Caco-2 (cell line): Measurements from ENCODE around the gene SLC12A3. TPM values are rescaled to one million over a fixed set of nuclear protein-coding genes. Genes with fewer than 3 reads are reported as not detected.
"Not testable (repeated sequence)": the region's sequence is repeated elsewhere in the genome, so short reads cannot be mapped to it uniquely, and the experiment has no call there.

Experiments used
- BruUV-seq: library from RNA; stranded (reverse); fragments of 400-500 nt; replicated peaks from 2 replicates; lab custom pipeline; 2021; lab: Mats Ljungman, UMichigan
- CTCF ChIA-PET: fragments of 300-600 bp; sonication (Branson Sonifier 250); formaldehyde crosslinking; loops from one replicate; lab custom pipeline; 2022; ENCODE audit warnings: antibody characterized with exemption; lab: Charles Lee
- POLR2A ChIA-PET: fragments of 300-600 bp; sonication (Branson Sonifier 250); formaldehyde crosslinking; loops from one replicate; lab custom pipeline; 2022; ENCODE audit warnings: antibody characterized with exemption; lab: Charles Lee
- DNase-seq, 2 experiments: peaks; one replicate each; pipeline versions ENCODE4 v3.0.0 to v3.0.0-alpha.2; 2020 to 2022
- H3K27me3 ChIP-seq: replicated peaks from 2 replicates; pipeline ENCODE4 v1.6.0; 2011; ENCODE audit warnings: low read length; ENCODE audit not compliant: control insufficient read depth, insufficient read depth
- H3K36me3 ChIP-seq: 2 replicates; pipeline ENCODE4 v1.5.1; 2011; ENCODE audit warnings: low read length; ENCODE audit not compliant: control insufficient read depth, insufficient read depth
- H3K4me1 ChIP-seq: fragments of 250-450 bp; sonication (Bioruptor Pico); 2 replicates; pipeline ENCODE4 v1.5.1; 2020; ENCODE audit warnings: mild to moderate bottlenecking
- H3K4me3 ChIP-seq: 2 replicates; pipeline ENCODE4 v1.5.1; 2011; ENCODE audit warnings: low read depth, mild to moderate bottlenecking, control low read depth, low read length
- H3K9me3 ChIP-seq: fragments of 250-450 bp; sonication (Bioruptor Pico); 2 replicates; pipeline ENCODE4 v1.5.1; 2020; ENCODE audit warnings: mild to moderate bottlenecking, moderate library complexity
- H3K27ac Mint-ChIP-seq: one replicate; pipeline ENCODE4 v1.8.0; 2022; ENCODE audit warnings: mixed read lengths; ENCODE audit not compliant: unreplicated experiment
- H3K27me3 Mint-ChIP-seq: one replicate; pipeline ENCODE4 v1.8.0; 2022; ENCODE audit warnings: mixed read lengths; ENCODE audit not compliant: insufficient read depth, unreplicated experiment
- H3K36me3 Mint-ChIP-seq: one replicate; pipeline ENCODE4 v1.8.0; 2022; ENCODE audit warnings: mild to moderate bottlenecking, mixed read lengths; ENCODE audit not compliant: insufficient read depth, unreplicated experiment
- H3K4me1 Mint-ChIP-seq: one replicate; pipeline ENCODE4 v1.8.0; 2022; ENCODE audit warnings: low read depth, mixed read lengths; ENCODE audit not compliant: unreplicated experiment
- H3K4me3 Mint-ChIP-seq: one replicate; pipeline ENCODE4 v1.8.0; 2022; ENCODE audit warnings: mild to moderate bottlenecking, moderate library complexity, mixed read lengths; ENCODE audit not compliant: unreplicated experiment
- H3K9me3 Mint-ChIP-seq: one replicate; pipeline ENCODE4 v1.8.0; 2022; ENCODE audit warnings: mixed read lengths; ENCODE audit not compliant: unreplicated experiment
- intact Hi-C: fragments of 100-400 bp; cut with micrococcal nuclease; formaldehyde crosslinking; loops from one replicate; pipeline ENCODE4 v1.10.0; 2022; ENCODE audit not compliant: unreplicated experiment
- total RNA-seq: library from RNA; stranded (reverse); gene quantifications from 2 replicates; pipeline ENCODE4 v1.2.3, GENCODE V29; 2022
- TF ChIP-seq, protein P1 (sequence below), 2 experiments: fragments of 200-600 bp in 1 of 2; IDR thresholded peaks; 1 replicate in 1 of 2; 2 replicates in 1 of 2; pipeline versions ENCODE4 v1.5.1 to v1.8.0; 2011 to 2022; ENCODE audit warnings: antibody characterized with exemption in 1 of 2, control low read depth in 1 of 2, inconsistent platforms in 1 of 2, low read depth in 1 of 2, low read length in 1 of 2, mild to moderate bottlenecking in 1 of 2, moderate library complexity in 1 of 2; ENCODE audit not compliant: insufficient read depth in 1 of 2, severe bottlenecking in 1 of 2, unreplicated experiment in 1 of 2

The SLC12A3 gene
- total RNA-seq, 1 experiment from 2014 or later = 0.73 TPM

DNA sequence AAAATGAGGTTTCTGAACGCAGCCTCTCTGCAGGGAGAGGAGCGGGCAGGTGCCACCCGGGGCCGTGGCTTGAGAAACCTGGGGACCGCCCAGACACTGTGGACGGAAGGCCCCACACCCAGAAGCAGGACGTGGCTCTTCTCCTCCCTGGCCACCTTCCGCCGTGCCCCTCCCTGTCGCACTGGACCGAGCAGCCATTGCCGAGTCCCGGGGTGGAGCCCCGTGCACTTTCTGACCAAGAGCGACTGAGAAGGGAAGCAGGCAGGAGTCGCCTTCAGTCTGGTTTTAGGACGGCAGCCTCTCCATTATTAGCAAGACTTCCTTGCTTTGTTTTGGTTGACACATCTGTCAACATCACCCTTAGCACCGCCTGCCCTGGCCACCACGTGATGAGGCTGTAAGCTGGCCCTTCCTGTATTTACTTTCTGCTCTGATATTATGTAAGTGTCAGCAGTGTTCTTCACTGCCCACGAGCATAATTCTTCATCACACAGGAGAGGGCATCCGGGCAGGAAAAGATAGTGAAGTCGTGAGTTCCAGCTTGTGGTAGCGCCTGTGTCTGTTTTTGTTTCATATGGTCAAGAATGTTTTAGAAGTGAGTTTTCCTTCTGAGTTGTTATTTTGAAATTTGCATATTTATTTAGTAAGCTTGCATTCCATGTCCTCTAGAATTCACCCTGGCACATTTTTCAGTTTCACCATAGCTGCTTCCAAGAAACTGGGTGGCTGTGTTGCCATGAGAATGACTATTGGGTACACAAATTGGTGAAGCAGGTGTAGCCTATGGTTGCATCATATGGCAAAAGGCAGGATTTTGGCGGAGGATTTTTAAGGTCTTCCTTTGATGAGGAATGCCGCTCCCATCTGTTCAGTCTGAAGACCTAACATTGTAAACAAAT lies 68.0 kb downstream of the SLC12A3 start:
- Histone ChIP-seq H3K9me3 (no peaks in the 10 kb centered on the region), H3K4me1 (peaks cover 28% of the 10 kb centered on the region), H3K27me3 (no peaks in the 10 kb centered on the region), H3K4me3 (peak overlapping the region; percentile 81), H3K36me3 (peaks cover 3% of the 10 kb centered on the region; the same call in 1 of the 2 replicates)
- Mint-ChIP-seq H3K36me3 (peaks cover 73% of the 10 kb centered on the region), H3K27me3 (no peaks in the 10 kb centered on the region), H3K4me1 (peaks cover 18% of the 10 kb centered on the region), H3K27ac (peak overlapping the region; percentile 99), H3K4me3 (peak overlapping the region; percentile 100), H3K9me3 (no peaks in the 10 kb centered on the region)
- no TSS peak for BruUV-seq
- ChIA-PET POLR2A (interaction anchor here (0.6 to 0.9 kb wide), 5 partner anchors 11 to 276 kb away, joined by 3 to 5 read pairs (median 3); no protein-coding TSS in a partner anchor), CTCF (no interaction called here)
- intact Hi-C loops = loop anchor here (1.0 kb wide), 3 partner anchors 11 to 66 kb away; no protein-coding TSS in a partner anchor
- TF ChIP-seq, protein P1, sequence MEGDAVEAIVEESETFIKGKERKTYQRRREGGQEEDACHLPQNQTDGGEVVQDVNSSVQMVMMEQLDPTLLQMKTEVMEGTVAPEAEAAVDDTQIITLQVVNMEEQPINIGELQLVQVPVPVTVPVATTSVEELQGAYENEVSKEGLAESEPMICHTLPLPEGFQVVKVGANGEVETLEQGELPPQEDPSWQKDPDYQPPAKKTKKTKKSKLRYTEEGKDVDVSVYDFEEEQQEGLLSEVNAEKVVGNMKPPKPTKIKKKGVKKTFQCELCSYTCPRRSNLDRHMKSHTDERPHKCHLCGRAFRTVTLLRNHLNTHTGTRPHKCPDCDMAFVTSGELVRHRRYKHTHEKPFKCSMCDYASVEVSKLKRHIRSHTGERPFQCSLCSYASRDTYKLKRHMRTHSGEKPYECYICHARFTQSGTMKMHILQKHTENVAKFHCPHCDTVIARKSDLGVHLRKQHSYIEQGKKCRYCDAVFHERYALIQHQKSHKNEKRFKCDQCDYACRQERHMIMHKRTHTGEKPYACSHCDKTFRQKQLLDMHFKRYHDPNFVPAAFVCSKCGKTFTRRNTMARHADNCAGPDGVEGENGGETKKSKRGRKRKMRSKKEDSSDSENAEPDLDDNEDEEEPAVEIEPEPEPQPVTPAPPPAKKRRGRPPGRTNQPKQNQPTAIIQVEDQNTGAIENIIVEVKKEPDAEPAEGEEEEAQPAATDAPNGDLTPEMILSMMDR (IDR thresholded peaks at IDR 0.05; ENCODE audit: insufficient read depth in 1 of 2, low read depth in 1 of 2, low read length in 1 of 2, severe bottlenecking in 1 of 2, unreplicated experiment in 1 of 2) = no peak
- peak; percentile 80 to 81 for DNase-seq

DNA sequence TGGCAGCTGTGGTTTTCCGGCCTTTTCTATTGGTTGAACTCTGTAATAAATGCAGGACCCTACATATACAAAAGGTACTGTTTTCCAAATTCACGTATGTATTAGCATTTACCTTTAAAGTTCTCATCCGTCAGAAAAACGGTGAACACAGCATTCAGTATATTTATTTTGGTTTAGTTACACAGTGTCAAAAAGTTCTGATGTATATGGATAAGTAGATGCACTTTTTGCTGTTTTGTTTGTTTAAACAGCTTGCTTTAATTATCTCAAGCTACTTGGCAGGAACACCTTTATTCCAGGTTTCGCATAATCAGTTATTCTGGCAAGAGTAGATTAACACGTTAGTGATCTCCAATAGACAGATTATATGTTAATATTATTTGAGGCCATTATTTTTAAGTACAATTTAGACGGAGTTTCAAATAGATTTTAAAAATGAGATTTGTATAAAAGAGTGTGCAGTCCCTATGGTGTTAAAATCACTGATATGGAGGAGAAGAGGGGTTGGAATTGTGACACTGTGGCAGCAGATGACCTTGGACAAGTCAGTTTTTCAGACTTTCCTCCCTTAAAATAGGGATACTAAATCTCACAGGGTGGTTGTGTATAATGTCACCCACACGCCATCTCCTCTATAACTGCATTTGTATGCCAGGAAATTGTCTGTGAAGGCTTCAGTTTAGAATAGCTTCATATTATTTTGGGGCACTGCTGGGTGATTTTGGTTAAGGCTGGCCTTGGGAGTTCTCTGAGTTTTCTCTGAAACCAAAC lies 69.0 kb downstream of the SLC12A3 start:
- H3K4me1 ChIP-seq = peaks cover 28% of the 10 kb centered on the region
- TF ChIP-seq, protein P1 (IDR thresholded peaks at IDR 0.05; ENCODE audit: insufficient read depth in 1 of 2, low read depth in 1 of 2, low read length in 1 of 2, severe bottlenecking in 1 of 2, unreplicated experiment in 1 of 2) = no peak
- Mint-ChIP-seq H3K4me3 (peak overlapping the region; percentile 100), H3K27me3 (no peaks in the 10 kb centered on the region), H3K36me3 (peaks cover 83% of the 10 kb centered on the region), H3K4me1 (peaks cover 18% of the 10 kb centered on the region), H3K9me3 (no peaks in the 10 kb centered on the region), H3K27ac (peak overlapping the region; percentile 33)
- POLR2A ChIA-PET = interaction anchor here (0.8 kb wide), 1 partner anchor 12 kb away, joined by 3 read pairs; no protein-coding TSS in a partner anchor
- H3K9me3 ChIP-seq = no peaks in the 10 kb centered on the region
- intact Hi-C loops = loop anchor here (1.0 kb wide), 1 partner anchor 67 kb away; no protein-coding TSS in a partner anchor
- peaks cover 5% of the 10 kb centered on the region; the same call in 1 of the 2 replicates for H3K36me3 ChIP-seq
- CTCF ChIA-PET = no interaction called here
- TSS peak; percentile 21 for BruUV-seq
- DNase-seq = no peak
- H3K4me3 ChIP-seq = peak overlapping the region; percentile 81
- no peaks in the 10 kb centered on the region for H3K27me3 ChIP-seq

DNA sequence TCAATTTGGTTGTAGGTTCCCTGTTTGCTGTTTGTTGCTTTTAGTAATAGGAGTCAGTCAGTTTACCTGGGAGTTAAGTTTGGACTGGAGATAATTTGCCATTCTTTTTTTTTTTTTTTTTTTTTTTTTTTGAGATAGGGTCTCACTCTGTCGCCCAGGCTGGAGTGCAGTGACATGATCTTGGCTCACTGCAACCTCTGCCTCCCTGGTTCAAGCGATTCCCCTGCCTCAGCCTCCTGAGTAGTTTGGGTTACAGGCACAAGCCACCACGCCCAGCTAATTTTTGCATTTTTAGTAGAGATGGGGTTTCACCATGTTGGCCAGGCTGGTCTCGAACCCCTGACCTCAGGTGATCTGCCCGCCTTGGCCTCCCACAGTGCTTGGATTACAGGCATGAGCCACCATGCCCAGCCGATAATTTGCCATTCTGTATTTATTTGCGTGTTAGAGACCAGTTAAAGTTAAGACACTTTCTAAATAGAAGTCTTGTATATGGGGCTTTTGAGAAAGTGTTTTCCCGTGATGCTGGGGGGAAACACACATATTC lies 69.7 kb downstream of the SLC12A3 start:
- peaks cover 18% of the 10 kb centered on the region for H3K4me1 Mint-ChIP-seq
- H3K36me3 Mint-ChIP-seq = peaks cover 90% of the 10 kb centered on the region
- intact Hi-C loops, CTCF ChIA-PET, H3K9me3 Mint-ChIP-seq, DNase-seq, BruUV-seq, H3K27me3 ChIP-seq, H3K27me3 Mint-ChIP-seq, H3K36me3 ChIP-seq, H3K9me3 ChIP-seq: not testable (repeated sequence)
- peaks cover 28% of the 10 kb centered on the region for H3K4me1 ChIP-seq
- POLR2A ChIA-PET = interaction anchor here (0.9 kb wide), 1 partner anchor 15 kb away, joined by 4 read pairs; no protein-coding TSS in a partner anchor
- H3K4me3 ChIP-seq = peak overlapping the region; percentile 81; the same call in 1 of the 2 replicates
- peak overlapping the region; percentile 33 for H3K27ac Mint-ChIP-seq
- H3K4me3 Mint-ChIP-seq = peak overlapping the region; percentile 100
